ENCODE results near the gene KCNQ4. TPM values are rescaled to one million over a fixed set of nuclear protein-coding genes. Genes with fewer than 3 reads are reported as not detected.
A peak's percentile ranks its signal among the peaks of the same experiment; 100 is the strongest.

Gene KCNQ4
- total RNA-seq, 1 donor from 2014 or later = 14.5 TPM

DNA sequence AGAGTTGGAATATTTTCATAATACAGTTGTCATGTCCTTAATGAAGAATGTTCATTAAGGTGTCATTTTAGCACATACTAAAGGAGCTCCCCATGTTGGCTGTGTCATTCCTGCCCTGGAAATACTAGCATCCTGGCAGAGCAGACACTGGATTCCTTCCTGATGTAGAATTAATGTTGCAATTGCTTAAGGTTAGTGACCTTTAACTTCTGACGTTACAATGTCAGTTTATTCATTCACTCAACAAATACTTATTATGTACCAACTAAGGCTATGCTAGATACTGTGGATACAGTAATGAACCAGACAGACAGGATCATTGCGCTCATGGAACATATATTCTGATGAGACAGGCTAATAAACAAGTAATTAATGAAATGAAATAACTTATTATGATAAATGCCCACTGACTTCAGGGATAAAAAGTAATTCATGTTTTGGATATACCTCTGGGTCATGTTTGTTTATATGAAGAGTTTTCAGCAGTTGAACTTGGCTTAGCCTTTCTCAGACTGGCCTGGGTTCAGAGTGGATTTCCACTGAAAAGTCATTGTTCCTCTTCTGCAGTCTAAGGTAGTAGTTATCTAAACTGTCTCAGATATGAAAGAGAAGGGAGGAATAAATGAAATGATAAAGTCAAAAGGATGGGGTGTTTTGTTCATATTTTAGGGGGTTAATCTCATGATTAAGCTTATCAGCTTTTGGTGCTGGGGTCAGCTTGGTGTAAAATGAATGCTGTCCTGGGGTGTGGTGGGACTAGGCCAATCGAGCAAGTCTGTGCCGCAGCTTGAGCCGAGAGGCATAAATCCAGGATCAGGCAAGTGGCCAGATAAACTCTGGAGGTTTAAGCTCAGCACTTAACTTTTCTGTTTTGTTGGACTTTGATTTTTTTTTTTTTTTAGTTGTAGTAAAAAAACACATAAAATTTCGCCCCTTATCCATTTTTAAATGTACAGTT, 43.3 kb upstream of the KCNQ4 start:
- intact Hi-C loops (cut with DNase I) = no loop called here
- H3K4me3 ChIP-seq = no peak overlapping the region
- DNase-seq (ENCODE audit: low spot score in 2 of 2) = no peak
- H3K27me3 ChIP-seq = no peaks in the 10 kb centered on the region
- TF ChIP-seq CTCF (IDR thresholded peaks at IDR 0.05) = no peak
- H3K9me3 ChIP-seq = no peaks in the 10 kb centered on the region
- H3K36me3 ChIP-seq = peaks cover 15 to 18% of the 10 kb centered on the region in 2 donors
- H3K27ac ChIP-seq = peak overlapping the region; percentile 14 to 36
- H3K4me1 ChIP-seq = peaks cover 5 to 8% of the 10 kb centered on the region in 2 donors

GRCh38 chr1:40740997-40741736, 42.4 kb upstream of the KCNQ4 start:
- DNase-seq (ENCODE audit: low spot score in 2 of 2) = no peak
- intact Hi-C loops (cut with DNase I) = no loop called here
- no peak for TF ChIP-seq CTCF (IDR thresholded peaks at IDR 0.05)
- H3K36me3 ChIP-seq = peaks cover 15 to 18% of the 10 kb centered on the region in 2 donors
- H3K4me1 ChIP-seq = peaks cover 5 to 6% of the 10 kb centered on the region in 2 donors
- H3K27ac ChIP-seq = peak overlapping the region in 1 of 2 donors; percentile 36
- H3K27me3 ChIP-seq = no peaks in the 10 kb centered on the region
- no peaks in the 10 kb centered on the region for H3K9me3 ChIP-seq
- no peak overlapping the region for H3K4me3 ChIP-seq

GRCh38 chr1:40742363-40743061, 41.1 kb upstream of the KCNQ4 start:
- Histone ChIP-seq H3K27ac (peak overlapping the region in 1 of 2 donors; percentile 26), H3K27me3 (no peaks in the 10 kb centered on the region), H3K9me3 (no peaks in the 10 kb centered on the region), H3K4me1 (peaks cover 3 to 5% of the 10 kb centered on the region in 2 donors), H3K4me3 (no peak overlapping the region), H3K36me3 (peaks cover 15 to 18% of the 10 kb centered on the region in 2 donors)
- no peak for DNase-seq (ENCODE audit: low spot score in 2 of 2)
- intact Hi-C loops (cut with DNase I) = no loop called here
- no peak for TF ChIP-seq CTCF (IDR thresholded peaks at IDR 0.05)

DNA sequence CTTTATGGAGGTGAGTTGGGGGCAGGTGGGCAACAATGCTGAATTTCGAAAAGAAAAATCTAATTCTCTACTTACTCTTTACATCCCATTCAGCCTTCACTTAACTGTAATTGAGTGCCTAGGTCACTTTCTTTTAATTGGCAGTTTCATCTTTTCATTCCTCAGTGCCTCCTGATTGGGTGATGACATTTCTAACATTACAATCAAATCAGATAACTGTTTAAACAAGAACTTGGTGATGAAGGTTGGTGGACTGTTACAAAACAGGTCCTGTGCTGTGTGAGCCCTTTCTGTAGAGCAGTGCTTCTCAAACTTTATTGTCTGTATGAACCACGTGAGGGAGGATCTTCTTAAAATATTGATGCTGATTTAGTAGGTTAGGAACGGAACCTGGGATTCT, 40.1 kb upstream of the KCNQ4 start:
- no peaks in the 10 kb centered on the region for H3K27me3 ChIP-seq
- no peak for DNase-seq (ENCODE audit: low spot score in 2 of 2)
- TF ChIP-seq CTCF (IDR thresholded peaks at IDR 0.05) = no peak
- no peaks in the 10 kb centered on the region for H3K9me3 ChIP-seq
- H3K4me1 ChIP-seq = peaks cover 3 to 5% of the 10 kb centered on the region in 2 donors
- no peak overlapping the region for H3K27ac ChIP-seq
- H3K36me3 ChIP-seq = peaks cover 25 to 27% of the 10 kb centered on the region in 2 donors
- H3K4me3 ChIP-seq = no peak overlapping the region
- intact Hi-C loops (cut with DNase I) = no loop called here

DNA sequence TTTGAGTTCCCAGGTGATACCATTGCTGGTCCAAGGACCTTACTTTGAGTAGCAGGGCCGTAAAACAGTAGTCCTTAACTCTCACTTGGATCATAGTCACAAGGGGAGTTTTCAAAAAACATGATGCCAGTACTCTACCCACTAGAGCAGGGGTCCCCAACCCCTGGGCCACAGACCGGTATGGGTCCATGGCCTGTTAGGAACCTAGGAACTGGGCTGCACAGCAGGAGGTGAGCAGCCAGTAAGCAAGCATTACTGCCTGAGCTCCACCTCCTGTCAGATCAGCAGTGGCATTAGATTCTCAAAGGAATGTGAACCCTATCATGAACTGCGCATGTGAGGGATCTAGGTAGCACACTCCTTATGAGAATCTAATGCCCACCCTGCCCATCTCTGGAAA, 39.7 kb upstream of the KCNQ4 start:
- Histone ChIP-seq H3K27me3 (no peaks in the 10 kb centered on the region), H3K9me3 (no peaks in the 10 kb centered on the region), H3K4me3 (no peak overlapping the region), H3K4me1 (peaks cover 3 to 5% of the 10 kb centered on the region in 2 donors), H3K27ac (no peak overlapping the region), H3K36me3 (peaks cover 28 to 29% of the 10 kb centered on the region in 2 donors)
- intact Hi-C loops (cut with DNase I) = no loop called here
- no peak for DNase-seq (ENCODE audit: low spot score in 2 of 2)
- no peak for TF ChIP-seq CTCF (IDR thresholded peaks at IDR 0.05)

All from ascending aorta (tissue), 2 donors.